Progenitor cell of endocrine pancreas (in vitro differentiated cells): ENCODE measurements around the gene ESPNL. TPM values are rescaled to one million over a fixed set of nuclear protein-coding genes. Genes with fewer than 3 reads are reported as not detected.

Source experiments
- DNase-seq: peaks from one replicate; pipeline ENCODE4 v3.0.0; 2021; ENCODE audit warnings: low spot score; ENCODE audit not compliant: unreplicated experiment
- H3K27ac Mint-ChIP-seq: 2 replicates; pipeline ENCODE4 v1.8.0; 2021; ENCODE audit warnings: mild to moderate bottlenecking, moderate library complexity, mixed read lengths
- H3K27me3 Mint-ChIP-seq: 2 replicates; pipeline ENCODE4 v1.8.0; 2021; ENCODE audit warnings: mixed read lengths
- H3K36me3 Mint-ChIP-seq: 2 replicates; pipeline ENCODE4 v1.8.0; 2022; ENCODE audit warnings: mixed read lengths; ENCODE audit not compliant: insufficient read depth
- H3K4me1 Mint-ChIP-seq: 2 replicates; pipeline ENCODE4 v1.8.0; 2021; ENCODE audit warnings: low read depth, mixed read lengths
- H3K4me3 Mint-ChIP-seq: 2 replicates; pipeline ENCODE4 v1.8.0; 2021; ENCODE audit warnings: low read depth, mild to moderate bottlenecking, moderate library complexity, mixed read lengths
- H3K9me3 Mint-ChIP-seq: 2 replicates; pipeline ENCODE4 v1.8.0; 2021; ENCODE audit warnings: low read depth, mixed read lengths
- CTCF ChIP-seq: fragments of 200-600 bp; sonication (generic); IDR thresholded peaks from one replicate; pipeline ENCODE4 v1.5.0; 2021; ENCODE audit warnings: antibody characterized with exemption, mild to moderate bottlenecking; ENCODE audit not compliant: unreplicated experiment
- total RNA-seq: library from RNA; stranded (reverse); gene quantifications from 2 replicates; pipeline ENCODE4 v1.2.1, GENCODE V29; 2021

Gene ESPNL
- total RNA-seq, 1 donor from 2014 or later = 0.31 TPM

GRCh38 chr2:238138331-238139195, 38.4 kb downstream of the ESPNL start, which contains the start of gene KLHL30:
TSS of gene KLHL30 (plus strand) at chr2:238138668. CDS start at chr2:238140755, 2,087 bp downstream.
- H3K4me1 Mint-ChIP-seq = no peaks in the 10 kb centered on the region
- TF ChIP-seq CTCF = no peak
- H3K27ac Mint-ChIP-seq = no peak within 1 kb of the TSS
- H3K27me3 Mint-ChIP-seq = peaks cover under 1% of the 10 kb centered on the region
- no peak within 1 kb of the TSS for H3K4me3 Mint-ChIP-seq
- H3K36me3 Mint-ChIP-seq = no peaks in the 10 kb centered on the region
- no peak for DNase-seq
- H3K9me3 Mint-ChIP-seq = no peaks in the 10 kb centered on the region

- no peak overlapping the region for H3K27ac Mint-ChIP-seq
- H3K36me3 Mint-ChIP-seq = no peaks in the 10 kb centered on the region
- H3K4me1 Mint-ChIP-seq = no peaks in the 10 kb centered on the region
- H3K4me3 Mint-ChIP-seq = no peak overlapping the region
- no peaks in the 10 kb centered on the region for H3K27me3 Mint-ChIP-seq
- H3K9me3 Mint-ChIP-seq = no peaks in the 10 kb centered on the region
- no peak for DNase-seq
- peak; percentile 62 for TF ChIP-seq CTCF
Measured at GRCh38 chr2:238139196-238140039, 39.3 kb downstream of the ESPNL start.

- DNase-seq = no peak
- no peak overlapping the region for H3K4me3 Mint-ChIP-seq
- no peaks in the 10 kb centered on the region for H3K36me3 Mint-ChIP-seq
- no peak for TF ChIP-seq CTCF
- H3K27me3 Mint-ChIP-seq = no peaks in the 10 kb centered on the region
- no peak overlapping the region for H3K27ac Mint-ChIP-seq
- no peaks in the 10 kb centered on the region for H3K4me1 Mint-ChIP-seq
- H3K9me3 Mint-ChIP-seq = no peaks in the 10 kb centered on the region
Measured at GRCh38 chr2:238140040-238140439, 39.9 kb downstream of the ESPNL start.

GRCh38 chr2:238140721-238141540, 40.8 kb downstream of the ESPNL start:
- Mint-ChIP-seq H3K27ac (no peak overlapping the region), H3K4me3 (no peak overlapping the region), H3K36me3 (no peaks in the 10 kb centered on the region), H3K4me1 (no peaks in the 10 kb centered on the region), H3K27me3 (no peaks in the 10 kb centered on the region), H3K9me3 (no peaks in the 10 kb centered on the region)
- no peak for DNase-seq
- no peak for TF ChIP-seq CTCF
